ENCODE data around the gene ADAM10.
A peak's percentile ranks its signal among the peaks of the same experiment; 100 is the strongest.

The ADAM10 gene

GRCh38 chr15:58705105-58705504 is 44.4 kb downstream of the ADAM10 start:
- H2BK120ac ChIP-seq (ENCODE audit: insufficient read depth, low read length, poor library complexity), result no peak overlapping the region
- no peak for DNase-seq
- H3K79me1 ChIP-seq (ENCODE audit: low read length), result no peaks in the 10 kb centered on the region
- no peaks in the 10 kb centered on the region for H3K27me3 ChIP-seq (ENCODE audit: insufficient read depth, low read length)
- no peak overlapping the region for H3K23ac ChIP-seq (ENCODE audit: low read length)
- H3K18ac ChIP-seq (ENCODE audit: low read length), result no peak overlapping the region
- H4K91ac ChIP-seq (ENCODE audit: low read depth, low read length), result no peak overlapping the region
- no peak overlapping the region for H3K4me3 ChIP-seq (ENCODE audit: low read depth, low read length)
- H3K4me2 ChIP-seq (ENCODE audit: low read length), result no peak overlapping the region
- no peak overlapping the region for H3K27ac ChIP-seq (ENCODE audit: low read depth, low read length)
- WGBS (ENCODE audit: extremely low coverage, insufficient coverage, insufficient read length), result no CpG with 5 or more reads among the region's 2 CpGs
- H4K12ac ChIP-seq (ENCODE audit: low read depth, low read length), result no peak overlapping the region
- no peak overlapping the region for H2BK12ac ChIP-seq (ENCODE audit: low read length)
- H3K14ac ChIP-seq (ENCODE audit: low read length), result no peak overlapping the region
- no peak overlapping the region for H2AK5ac ChIP-seq (ENCODE audit: low read length)
- no peak overlapping the region for H4K8ac ChIP-seq (ENCODE audit: low read depth, low read length)
- H3K9me3 ChIP-seq (ENCODE audit: insufficient read depth, low read depth, low read length), result peaks cover 2% of the 10 kb centered on the region
- H3K4me1 ChIP-seq (ENCODE audit: control insufficient read depth in 1 of 2, insufficient read depth in 2 of 2, low read length in 2 of 2), result no peaks in the 10 kb centered on the region
- H3K4ac ChIP-seq (ENCODE audit: low read depth, low read length), result no peak overlapping the region
- no peak overlapping the region for H2BK5ac ChIP-seq (ENCODE audit: low read depth, low read length, poor library complexity)
- no peak overlapping the region for H2AFZ ChIP-seq (ENCODE audit: insufficient read depth, low read length, poor library complexity)
- H3K79me2 ChIP-seq (ENCODE audit: control insufficient read depth, insufficient read depth, low read length, poor library complexity), result no peaks in the 10 kb centered on the region
- H3K36me3 ChIP-seq (ENCODE audit: control insufficient read depth in 1 of 2, insufficient read depth in 2 of 2, low read length in 2 of 2), result peaks cover 2 to 5% of the 10 kb centered on the region in 2 experiments
- H3K9ac ChIP-seq (ENCODE audit: low read length), result no peak overlapping the region

GRCh38 chr15:58704155-58704865 is 45.2 kb downstream of the ADAM10 start:
- H3K9ac ChIP-seq (ENCODE audit: low read length), result no peak overlapping the region
- H3K27ac ChIP-seq (ENCODE audit: low read depth, low read length), result no peak overlapping the region
- no peak overlapping the region for H2BK120ac ChIP-seq (ENCODE audit: insufficient read depth, low read length, poor library complexity)
- peaks cover 3 to 6% of the 10 kb centered on the region in 2 experiments for H3K36me3 ChIP-seq (ENCODE audit: control insufficient read depth in 1 of 2, insufficient read depth in 2 of 2, low read length in 2 of 2)
- H3K4me3 ChIP-seq (ENCODE audit: low read depth, low read length), result no peak overlapping the region
- peak in 1 of 2 donors; percentile 59 for DNase-seq
- peaks cover 2% of the 10 kb centered on the region for H3K9me3 ChIP-seq (ENCODE audit: insufficient read depth, low read depth, low read length)
- no peaks in the 10 kb centered on the region for H3K4me1 ChIP-seq (ENCODE audit: control insufficient read depth in 1 of 2, insufficient read depth in 2 of 2, low read length in 2 of 2)
- no peak overlapping the region for H3K23ac ChIP-seq (ENCODE audit: low read length)
- no peak overlapping the region for H4K91ac ChIP-seq (ENCODE audit: low read depth, low read length)
- H4K8ac ChIP-seq (ENCODE audit: low read depth, low read length), result no peak overlapping the region
- H3K79me1 ChIP-seq (ENCODE audit: low read length), result no peaks in the 10 kb centered on the region
- no peak overlapping the region for H2AFZ ChIP-seq (ENCODE audit: insufficient read depth, low read length, poor library complexity)
- H3K18ac ChIP-seq (ENCODE audit: low read length), result no peak overlapping the region
- H3K4ac ChIP-seq (ENCODE audit: low read depth, low read length), result no peak overlapping the region
- no peaks in the 10 kb centered on the region for H3K27me3 ChIP-seq (ENCODE audit: insufficient read depth, low read length)
- H2BK5ac ChIP-seq (ENCODE audit: low read depth, low read length, poor library complexity), result no peak overlapping the region
- no peak overlapping the region for H4K12ac ChIP-seq (ENCODE audit: low read depth, low read length)
- H2AK5ac ChIP-seq (ENCODE audit: low read length), result no peak overlapping the region
- no peaks in the 10 kb centered on the region for H3K79me2 ChIP-seq (ENCODE audit: control insufficient read depth, insufficient read depth, low read length, poor library complexity)
- no peak overlapping the region for H3K14ac ChIP-seq (ENCODE audit: low read length)
- no peak overlapping the region for H3K4me2 ChIP-seq (ENCODE audit: low read length)
- no CpG with 5 or more reads among the region's 4 CpGs for WGBS (ENCODE audit: extremely low coverage, insufficient coverage, insufficient read length)
- no peak overlapping the region for H2BK12ac ChIP-seq (ENCODE audit: low read length)

- H3K79me2 ChIP-seq (ENCODE audit: control insufficient read depth, insufficient read depth, low read length, poor library complexity), result no peaks in the 10 kb centered on the region
- H3K36me3 ChIP-seq (ENCODE audit: control insufficient read depth in 1 of 2, insufficient read depth in 2 of 2, low read length in 2 of 2), result peaks cover 3 to 6% of the 10 kb centered on the region in 2 experiments
- H3K27me3 ChIP-seq (ENCODE audit: insufficient read depth, low read length), result no peaks in the 10 kb centered on the region
- H2AK5ac ChIP-seq (ENCODE audit: low read length), result no peak overlapping the region
- H3K79me1 ChIP-seq (ENCODE audit: low read length), result no peaks in the 10 kb centered on the region
- peaks cover 2% of the 10 kb centered on the region for H3K9me3 ChIP-seq (ENCODE audit: insufficient read depth, low read depth, low read length)
- no peak overlapping the region for H3K23ac ChIP-seq (ENCODE audit: low read length)
- H3K4me2 ChIP-seq (ENCODE audit: low read length), result no peak overlapping the region
- no peak overlapping the region for H3K9ac ChIP-seq (ENCODE audit: low read length)
- H4K8ac ChIP-seq (ENCODE audit: low read depth, low read length), result no peak overlapping the region
- no peak overlapping the region for H2AFZ ChIP-seq (ENCODE audit: insufficient read depth, low read length, poor library complexity)
- no peak overlapping the region for H4K12ac ChIP-seq (ENCODE audit: low read depth, low read length)
- H3K4ac ChIP-seq (ENCODE audit: low read depth, low read length), result peak overlapping the region; percentile 59
- H2BK12ac ChIP-seq (ENCODE audit: low read length), result no peak overlapping the region
- H3K4me1 ChIP-seq (ENCODE audit: control insufficient read depth in 1 of 2, insufficient read depth in 2 of 2, low read length in 2 of 2), result no peaks in the 10 kb centered on the region
- H3K18ac ChIP-seq (ENCODE audit: low read length), result no peak overlapping the region
- DNase-seq, result no peak
- no peak overlapping the region for H2BK5ac ChIP-seq (ENCODE audit: low read depth, low read length, poor library complexity)
- no peak overlapping the region for H3K4me3 ChIP-seq (ENCODE audit: low read depth, low read length)
- no peak overlapping the region for H3K14ac ChIP-seq (ENCODE audit: low read length)
- no peak overlapping the region for H3K27ac ChIP-seq (ENCODE audit: low read depth, low read length)
- H4K91ac ChIP-seq (ENCODE audit: low read depth, low read length), result no peak overlapping the region
- WGBS (ENCODE audit: extremely low coverage, insufficient coverage, insufficient read length), result no CpG with 5 or more reads among the region's 4 CpGs
- H2BK120ac ChIP-seq (ENCODE audit: insufficient read depth, low read length, poor library complexity), result no peak overlapping the region
These were observed 45.9 kb downstream of the ADAM10 start for GRCh38 chr15:58703610-58704009.

- Histone ChIP-seq H3K27ac (ENCODE audit: low read depth, low read length) (no peak overlapping the region), H3K79me1 (ENCODE audit: low read length) (no peaks in the 10 kb centered on the region), H3K4me2 (ENCODE audit: low read length) (no peak overlapping the region), H3K4me3 (ENCODE audit: low read depth, low read length) (no peak overlapping the region), H3K9ac (ENCODE audit: low read length) (no peak overlapping the region), H2AFZ (ENCODE audit: insufficient read depth, low read length, poor library complexity) (no peak overlapping the region), H3K4ac (ENCODE audit: low read depth, low read length) (no peak overlapping the region), H4K8ac (ENCODE audit: low read depth, low read length) (no peak overlapping the region), H3K9me3 (ENCODE audit: insufficient read depth, low read depth, low read length) (peaks cover 2% of the 10 kb centered on the region), H2BK5ac (ENCODE audit: low read depth, low read length, poor library complexity) (no peak overlapping the region), H4K12ac (ENCODE audit: low read depth, low read length) (no peak overlapping the region), H2BK120ac (ENCODE audit: insufficient read depth, low read length, poor library complexity) (no peak overlapping the region), H3K4me1 (ENCODE audit: control insufficient read depth in 1 of 2, insufficient read depth in 2 of 2, low read length in 2 of 2) (no peaks in the 10 kb centered on the region), H3K27me3 (ENCODE audit: insufficient read depth, low read length) (no peaks in the 10 kb centered on the region), H3K23ac (ENCODE audit: low read length) (no peak overlapping the region), H3K18ac (ENCODE audit: low read length) (no peak overlapping the region), H3K14ac (ENCODE audit: low read length) (no peak overlapping the region), H2BK12ac (ENCODE audit: low read length) (no peak overlapping the region), H4K91ac (ENCODE audit: low read depth, low read length) (no peak overlapping the region), H2AK5ac (ENCODE audit: low read length) (no peak overlapping the region), H3K79me2 (ENCODE audit: control insufficient read depth, insufficient read depth, low read length, poor library complexity) (peaks cover 2% of the 10 kb centered on the region), H3K36me3 (ENCODE audit: control insufficient read depth in 1 of 2, insufficient read depth in 2 of 2, low read length in 2 of 2) (peaks cover 1% of the 10 kb centered on the region in 2 experiments)
- DNase-seq, result no peak
- WGBS (ENCODE audit: extremely low coverage, insufficient coverage, insufficient read length), result no CpG with 5 or more reads among the region's 2 CpGs
These were observed 47.3 kb downstream of the ADAM10 start for GRCh38 chr15:58702233-58702632.

Data from trophoblast cell (in vitro differentiated cells and primary cell).